OCI-LY1 (cell line): ENCODE data around the gene PKMYT1.

ENCODE experiments used
- H2AFZ ChIP-seq: fragments of 200-600 bp; sonication (generic), shearing (Covaris generic); 2 replicates; pipeline ENCODE4 v1.6.0; 2014; ENCODE audit warnings: antibody characterized with exemption, mild to moderate bottlenecking, low read length
- H3F3A ChIP-seq: fragments of 200-600 bp; sonication (generic), shearing (Covaris generic); 2 replicates; pipeline ENCODE4 v1.6.0; 2014; ENCODE audit warnings: mild to moderate bottlenecking, antibody characterized with exemption, low read length, moderate library complexity; ENCODE audit not compliant: insufficient read depth
- H3K27ac ChIP-seq: fragments of 200-600 bp; sonication (generic); 2 replicates; pipeline ENCODE4 v1.5.1; 2014; ENCODE audit warnings: low read length, mixed run types, mild to moderate bottlenecking, low read depth; ENCODE audit not compliant: poor library complexity, severe bottlenecking
- H3K27me3 ChIP-seq: fragments of 200-600 bp; sonication (generic); 2 replicates; pipeline ENCODE4 v1.6.0; 2014; ENCODE audit warnings: antibody characterized with exemption, mild to moderate bottlenecking, low read length, moderate library complexity; ENCODE audit not compliant: insufficient read depth
- H3K36me3 ChIP-seq: fragments of 200-600 bp; sonication (generic); 2 replicates; pipeline ENCODE4 v1.6.1; 2014; ENCODE audit warnings: mild to moderate bottlenecking, antibody characterized with exemption, low read length, moderate library complexity, mixed read lengths; ENCODE audit not compliant: insufficient read depth
- H3K4me1 ChIP-seq: fragments of 200-600 bp; sonication (generic); 2 replicates; pipeline ENCODE4 v1.5.1; 2014; ENCODE audit warnings: mild to moderate bottlenecking, low read length, moderate library complexity; ENCODE audit not compliant: insufficient read depth, severe bottlenecking
- H3K4me2 ChIP-seq: fragments of 200-600 bp; sonication (generic), shearing (Covaris generic); 2 replicates; pipeline ENCODE4 v1.6.1; 2014; ENCODE audit warnings: low read length
- H3K4me3 ChIP-seq: fragments of 200-600 bp; sonication (generic); 2 replicates; pipeline ENCODE4 v1.5.1; 2014; ENCODE audit warnings: low read length, low read depth, mild to moderate bottlenecking, mixed read lengths; ENCODE audit not compliant: poor library complexity, severe bottlenecking
- H3K79me2 ChIP-seq: fragments of 200-600 bp; shearing (Covaris generic); 2 replicates; pipeline ENCODE4 v1.6.1; 2016; ENCODE audit warnings: mixed run types, low read length, mixed read lengths; ENCODE audit not compliant: insufficient read depth
- H3K9ac ChIP-seq: fragments of 200-600 bp; sonication (generic), shearing (Covaris generic); 2 replicates; pipeline ENCODE4 v1.6.1; 2014; ENCODE audit warnings: mild to moderate bottlenecking, low read length, mixed read lengths
- H3K9me2 ChIP-seq: fragments of 200-600 bp; sonication (generic), shearing (Covaris generic); 2 replicates; pipeline ENCODE4 v1.6.1; 2014; ENCODE audit warnings: low read depth, mild to moderate bottlenecking, low read length, mixed read lengths
- H3K9me3 ChIP-seq: fragments of 200-600 bp; shearing (Covaris generic); 2 replicates; pipeline ENCODE4 v1.6.1; 2014; ENCODE audit warnings: low read length, mixed read lengths
- H4K20me1 ChIP-seq: fragments of 200-600 bp; sonication (generic), shearing (Covaris generic); 2 replicates; pipeline ENCODE4 v1.6.0; 2016; ENCODE audit warnings: mild to moderate bottlenecking, low read length; ENCODE audit not compliant: insufficient read depth
- EZH2 ChIP-seq: fragments of 200-600 bp; sonication (generic), shearing (Covaris generic); IDR thresholded peaks from 2 replicates; pipeline ENCODE4 v1.8.0; 2017; ENCODE audit warnings: borderline replicate concordance, mixed run types, mild to moderate bottlenecking, antibody characterized with exemption, low read length, moderate library complexity, mixed read lengths
- TF ChIP-seq, protein P1 (sequence below): fragments of 200-600 bp; sonication (generic), shearing (Covaris generic); IDR thresholded peaks from 2 replicates; pipeline ENCODE4 v1.5.1; 2017; ENCODE audit warnings: mild to moderate bottlenecking, antibody characterized with exemption, low read length, moderate library complexity, mixed read lengths

The PKMYT1 gene

GRCh38 chr16:3010510-3010909, 30.3 kb upstream of the PKMYT1 start:
- H3F3A ChIP-seq, result no peaks in the 10 kb centered on the region
- H3K4me1 ChIP-seq, result no peaks in the 10 kb centered on the region
- TF ChIP-seq EZH2, result no peak
- TF ChIP-seq, protein P1, sequence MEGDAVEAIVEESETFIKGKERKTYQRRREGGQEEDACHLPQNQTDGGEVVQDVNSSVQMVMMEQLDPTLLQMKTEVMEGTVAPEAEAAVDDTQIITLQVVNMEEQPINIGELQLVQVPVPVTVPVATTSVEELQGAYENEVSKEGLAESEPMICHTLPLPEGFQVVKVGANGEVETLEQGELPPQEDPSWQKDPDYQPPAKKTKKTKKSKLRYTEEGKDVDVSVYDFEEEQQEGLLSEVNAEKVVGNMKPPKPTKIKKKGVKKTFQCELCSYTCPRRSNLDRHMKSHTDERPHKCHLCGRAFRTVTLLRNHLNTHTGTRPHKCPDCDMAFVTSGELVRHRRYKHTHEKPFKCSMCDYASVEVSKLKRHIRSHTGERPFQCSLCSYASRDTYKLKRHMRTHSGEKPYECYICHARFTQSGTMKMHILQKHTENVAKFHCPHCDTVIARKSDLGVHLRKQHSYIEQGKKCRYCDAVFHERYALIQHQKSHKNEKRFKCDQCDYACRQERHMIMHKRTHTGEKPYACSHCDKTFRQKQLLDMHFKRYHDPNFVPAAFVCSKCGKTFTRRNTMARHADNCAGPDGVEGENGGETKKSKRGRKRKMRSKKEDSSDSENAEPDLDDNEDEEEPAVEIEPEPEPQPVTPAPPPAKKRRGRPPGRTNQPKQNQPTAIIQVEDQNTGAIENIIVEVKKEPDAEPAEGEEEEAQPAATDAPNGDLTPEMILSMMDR, result no peak
- no peak overlapping the region for H3K9ac ChIP-seq
- H3K9me2 ChIP-seq, result no peaks in the 10 kb centered on the region
- H4K20me1 ChIP-seq, result no peaks in the 10 kb centered on the region
- peaks cover 29% of the 10 kb centered on the region for H3K27me3 ChIP-seq
- no peak overlapping the region for H2AFZ ChIP-seq
- H3K36me3 ChIP-seq, result no peaks in the 10 kb centered on the region
- H3K27ac ChIP-seq, result no peak overlapping the region
- H3K9me3 ChIP-seq, result no peaks in the 10 kb centered on the region
- no peak overlapping the region for H3K4me2 ChIP-seq
- no peak overlapping the region for H3K4me3 ChIP-seq
- H3K79me2 ChIP-seq, result no peaks in the 10 kb centered on the region

DNA sequence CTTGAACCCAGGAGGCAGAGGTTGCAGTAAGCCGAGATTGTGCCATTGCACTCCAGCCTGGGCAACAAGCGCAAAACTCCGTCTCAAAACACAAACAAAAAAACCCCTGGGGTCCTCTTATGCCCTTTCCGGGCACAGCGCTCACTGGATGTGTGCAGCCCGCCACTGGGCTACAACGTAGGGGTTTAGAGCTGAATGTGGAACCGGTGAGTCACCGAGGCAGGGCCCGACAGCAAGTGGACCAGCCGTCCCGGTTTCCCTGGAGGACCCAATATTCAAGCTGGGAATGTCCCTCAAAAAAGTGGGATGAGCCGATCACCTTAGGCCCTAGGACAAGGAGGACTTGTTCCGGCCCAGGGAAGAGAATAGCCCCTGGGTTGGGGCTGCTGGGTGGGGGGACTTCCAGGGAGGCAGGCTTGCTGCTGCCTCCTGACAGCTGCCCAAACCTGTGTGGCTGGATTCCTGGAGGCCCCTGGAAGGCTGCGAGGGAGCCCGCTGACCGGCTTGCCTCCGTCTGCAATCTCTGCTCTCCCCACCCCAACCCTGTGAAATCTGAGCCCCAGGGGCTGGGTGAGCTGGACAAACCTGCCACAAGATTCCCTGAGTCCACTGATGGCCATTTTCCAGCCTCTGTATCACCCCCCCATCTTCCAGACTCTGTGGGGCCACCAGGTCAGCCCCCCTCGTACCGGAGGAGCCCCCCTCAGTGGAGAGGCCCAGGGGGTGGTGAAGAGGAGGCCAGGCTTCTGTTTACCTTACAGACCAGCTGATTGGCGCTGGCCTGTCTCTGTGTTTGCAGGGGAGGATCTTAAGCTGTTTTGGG, 29.5 kb upstream of the PKMYT1 start:
- no peak for TF ChIP-seq EZH2
- TF ChIP-seq, protein P1, result no peak
- H3K4me2 ChIP-seq, result no peak overlapping the region

GRCh38 chr16:3008690-3009037, 28.4 kb upstream of the PKMYT1 start:
- no peak for TF ChIP-seq EZH2
- TF ChIP-seq, protein P1, result no peak
- Histone ChIP-seq H2AFZ (no peak overlapping the region), H3K79me2 (no peaks in the 10 kb centered on the region), H3K27me3 (peaks cover 29% of the 10 kb centered on the region), H3K4me2 (no peak overlapping the region), H3K4me3 (no peak overlapping the region), H3K9me2 (no peaks in the 10 kb centered on the region), H3K9me3 (no peaks in the 10 kb centered on the region), H3K9ac (no peak overlapping the region), H3K27ac (no peak overlapping the region), H3K36me3 (no peaks in the 10 kb centered on the region), H3F3A (no peaks in the 10 kb centered on the region), H4K20me1 (no peaks in the 10 kb centered on the region), H3K4me1 (peaks cover 4% of the 10 kb centered on the region)

More for the DNA sequence above, 29.5 kb upstream of the PKMYT1 start:
- Histone ChIP-seq H3K27me3 (peaks cover 29% of the 10 kb centered on the region), H3K9me3 (no peaks in the 10 kb centered on the region), H3K9me2 (no peaks in the 10 kb centered on the region), H3F3A (no peaks in the 10 kb centered on the region), H3K4me3 (no peak overlapping the region), H3K36me3 (no peaks in the 10 kb centered on the region), H4K20me1 (no peaks in the 10 kb centered on the region), H3K79me2 (no peaks in the 10 kb centered on the region), H3K4me1 (peaks cover 2% of the 10 kb centered on the region), H3K27ac (no peak overlapping the region), H3K9ac (no peak overlapping the region), H2AFZ (no peak overlapping the region)
